Measurements from ENCODE around the gene RGS3.

Gene RGS3

DNA sequence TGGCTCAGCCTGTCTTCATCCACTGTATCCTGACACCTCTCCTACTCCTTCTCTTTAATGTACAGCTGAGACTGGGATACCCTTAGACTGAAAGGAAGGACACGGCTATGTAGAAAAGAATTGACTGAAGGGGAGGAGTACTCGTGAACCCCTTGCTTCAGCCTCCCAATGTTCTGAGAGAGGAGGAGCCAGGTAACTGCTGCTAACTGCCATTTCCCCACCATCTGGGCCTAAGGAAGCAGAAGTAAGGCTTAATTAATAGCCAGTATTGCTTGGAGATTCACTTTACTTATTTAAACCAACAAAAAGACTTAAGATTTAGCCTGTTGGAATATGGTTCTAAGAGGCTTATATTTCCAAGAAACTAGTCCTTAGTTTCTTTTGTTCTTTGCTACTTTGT is 18.8 kb upstream of the RGS3 start:
- no peaks in the 10 kb centered on the region for H3K27me3 ChIP-seq (ENCODE audit: insufficient read depth, poor library complexity, severe bottlenecking)
- TF ChIP-seq, protein P1, sequence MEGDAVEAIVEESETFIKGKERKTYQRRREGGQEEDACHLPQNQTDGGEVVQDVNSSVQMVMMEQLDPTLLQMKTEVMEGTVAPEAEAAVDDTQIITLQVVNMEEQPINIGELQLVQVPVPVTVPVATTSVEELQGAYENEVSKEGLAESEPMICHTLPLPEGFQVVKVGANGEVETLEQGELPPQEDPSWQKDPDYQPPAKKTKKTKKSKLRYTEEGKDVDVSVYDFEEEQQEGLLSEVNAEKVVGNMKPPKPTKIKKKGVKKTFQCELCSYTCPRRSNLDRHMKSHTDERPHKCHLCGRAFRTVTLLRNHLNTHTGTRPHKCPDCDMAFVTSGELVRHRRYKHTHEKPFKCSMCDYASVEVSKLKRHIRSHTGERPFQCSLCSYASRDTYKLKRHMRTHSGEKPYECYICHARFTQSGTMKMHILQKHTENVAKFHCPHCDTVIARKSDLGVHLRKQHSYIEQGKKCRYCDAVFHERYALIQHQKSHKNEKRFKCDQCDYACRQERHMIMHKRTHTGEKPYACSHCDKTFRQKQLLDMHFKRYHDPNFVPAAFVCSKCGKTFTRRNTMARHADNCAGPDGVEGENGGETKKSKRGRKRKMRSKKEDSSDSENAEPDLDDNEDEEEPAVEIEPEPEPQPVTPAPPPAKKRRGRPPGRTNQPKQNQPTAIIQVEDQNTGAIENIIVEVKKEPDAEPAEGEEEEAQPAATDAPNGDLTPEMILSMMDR (IDR thresholded peaks at IDR 0.05; ENCODE audit: poor library complexity, severe bottlenecking) = no peak
- no peaks in the 10 kb centered on the region for H3K9me3 ChIP-seq (ENCODE audit: severe bottlenecking)
- no peak overlapping the region for H3K27ac ChIP-seq (ENCODE audit: poor library complexity, severe bottlenecking)
- no peaks in the 10 kb centered on the region for H3K4me1 ChIP-seq (ENCODE audit: insufficient read depth, poor library complexity, severe bottlenecking)
- no peaks in the 10 kb centered on the region for H3K36me3 ChIP-seq (ENCODE audit: low read depth)
- no peak overlapping the region for H3K4me3 ChIP-seq (ENCODE audit: severe bottlenecking)
- no peak for ATAC-seq (ENCODE audit: low read depth)
- no peak for DNase-seq (ENCODE audit: low spot score)

DNA sequence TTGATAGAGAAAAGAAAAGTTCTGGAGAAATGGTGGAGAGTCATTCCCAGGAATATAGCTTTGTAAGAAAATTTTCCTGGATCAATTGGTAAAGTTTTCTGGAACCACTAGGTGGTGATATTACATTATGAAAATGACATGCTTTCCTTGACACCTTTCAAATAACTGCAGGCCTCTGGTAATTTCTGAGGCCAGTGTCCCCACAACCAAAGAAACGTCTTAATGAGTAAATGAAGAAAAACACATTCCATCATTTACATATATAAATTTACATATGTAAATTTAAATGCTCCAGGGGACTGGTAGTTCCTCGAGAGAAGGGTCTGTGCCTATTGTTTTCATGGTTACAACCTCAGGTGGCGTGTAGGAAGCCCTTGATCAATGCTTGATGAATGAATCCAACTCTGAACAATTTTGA is 17.2 kb upstream of the RGS3 start:
- Histone ChIP-seq H3K9me3 (ENCODE audit: severe bottlenecking) (no peaks in the 10 kb centered on the region), H3K4me3 (ENCODE audit: severe bottlenecking) (no peak overlapping the region), H3K4me1 (ENCODE audit: insufficient read depth, poor library complexity, severe bottlenecking) (no peaks in the 10 kb centered on the region), H3K36me3 (ENCODE audit: low read depth) (no peaks in the 10 kb centered on the region), H3K27ac (ENCODE audit: poor library complexity, severe bottlenecking) (no peak overlapping the region), H3K27me3 (ENCODE audit: insufficient read depth, poor library complexity, severe bottlenecking) (no peaks in the 10 kb centered on the region)
- TF ChIP-seq, protein P1 (IDR thresholded peaks at IDR 0.05; ENCODE audit: poor library complexity, severe bottlenecking) = peak; percentile 76
- no peak for ATAC-seq (ENCODE audit: low read depth)
- no peak for DNase-seq (ENCODE audit: low spot score)

DNA sequence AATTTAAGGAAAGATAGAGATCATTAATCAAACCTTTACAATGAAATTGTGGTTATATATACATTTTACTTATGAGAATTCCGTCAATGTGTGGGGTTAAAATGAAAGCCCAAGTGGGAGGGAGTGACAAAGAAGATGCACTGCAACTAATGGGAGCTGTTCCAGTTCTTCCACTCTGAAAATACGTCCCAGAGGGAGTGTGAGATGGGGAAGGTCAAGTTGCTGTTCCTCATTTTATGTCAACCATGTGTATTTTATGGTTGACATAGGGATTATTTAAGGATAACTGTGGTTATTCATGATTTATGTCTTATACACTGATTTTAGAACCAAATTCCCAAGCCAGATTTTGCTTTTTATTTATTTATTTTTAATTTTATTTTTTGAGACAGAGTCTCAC is 14.2 kb upstream of the RGS3 start:
- Histone ChIP-seq H3K36me3 (ENCODE audit: low read depth) (no peaks in the 10 kb centered on the region), H3K27me3 (ENCODE audit: insufficient read depth, poor library complexity, severe bottlenecking) (no peaks in the 10 kb centered on the region), H3K4me1 (ENCODE audit: insufficient read depth, poor library complexity, severe bottlenecking) (no peaks in the 10 kb centered on the region), H3K4me3 (ENCODE audit: severe bottlenecking) (no peak overlapping the region), H3K27ac (ENCODE audit: poor library complexity, severe bottlenecking) (no peak overlapping the region), H3K9me3 (ENCODE audit: severe bottlenecking) (no peaks in the 10 kb centered on the region)
- ATAC-seq (ENCODE audit: low read depth) (no peak), DNase-seq (ENCODE audit: low spot score) (no peak)
- TF ChIP-seq, protein P1 (IDR thresholded peaks at IDR 0.05; ENCODE audit: poor library complexity, severe bottlenecking) = no peak

DNA sequence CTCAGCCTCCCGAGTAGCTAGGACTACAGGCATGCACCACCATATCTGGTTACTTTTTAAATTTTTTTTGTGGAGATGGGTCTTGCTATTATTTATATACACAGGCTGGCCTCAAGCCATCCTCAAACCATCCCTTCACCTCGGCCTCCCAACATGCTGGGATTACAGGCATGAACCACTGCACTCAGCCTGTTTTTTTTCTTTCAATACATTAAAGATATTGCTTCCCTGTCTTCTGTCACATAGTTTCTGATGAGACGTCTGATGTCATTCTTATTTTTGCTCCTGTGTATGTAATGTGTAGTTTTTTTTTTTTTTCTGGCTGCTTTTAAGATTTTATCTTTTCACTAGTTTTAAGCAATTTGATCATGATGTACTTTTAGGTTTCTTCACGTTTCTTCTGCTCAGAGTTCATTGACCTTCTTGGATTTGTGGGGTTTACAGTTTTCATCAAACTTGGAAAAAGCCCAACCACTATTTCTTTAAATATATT is 11.4 kb upstream of the RGS3 start:
- Histone ChIP-seq H3K4me1 (ENCODE audit: insufficient read depth, poor library complexity, severe bottlenecking) (no peaks in the 10 kb centered on the region), H3K27ac (ENCODE audit: poor library complexity, severe bottlenecking) (no peak overlapping the region), H3K36me3 (ENCODE audit: low read depth) (no peaks in the 10 kb centered on the region), H3K27me3 (ENCODE audit: insufficient read depth, poor library complexity, severe bottlenecking) (no peaks in the 10 kb centered on the region), H3K9me3 (ENCODE audit: severe bottlenecking) (no peaks in the 10 kb centered on the region), H3K4me3 (ENCODE audit: severe bottlenecking) (no peak overlapping the region)
- TF ChIP-seq, protein P1 (IDR thresholded peaks at IDR 0.05; ENCODE audit: poor library complexity, severe bottlenecking) = no peak
- no peak for DNase-seq (ENCODE audit: low spot score)
- no peak for ATAC-seq (ENCODE audit: low read depth)

DNA sequence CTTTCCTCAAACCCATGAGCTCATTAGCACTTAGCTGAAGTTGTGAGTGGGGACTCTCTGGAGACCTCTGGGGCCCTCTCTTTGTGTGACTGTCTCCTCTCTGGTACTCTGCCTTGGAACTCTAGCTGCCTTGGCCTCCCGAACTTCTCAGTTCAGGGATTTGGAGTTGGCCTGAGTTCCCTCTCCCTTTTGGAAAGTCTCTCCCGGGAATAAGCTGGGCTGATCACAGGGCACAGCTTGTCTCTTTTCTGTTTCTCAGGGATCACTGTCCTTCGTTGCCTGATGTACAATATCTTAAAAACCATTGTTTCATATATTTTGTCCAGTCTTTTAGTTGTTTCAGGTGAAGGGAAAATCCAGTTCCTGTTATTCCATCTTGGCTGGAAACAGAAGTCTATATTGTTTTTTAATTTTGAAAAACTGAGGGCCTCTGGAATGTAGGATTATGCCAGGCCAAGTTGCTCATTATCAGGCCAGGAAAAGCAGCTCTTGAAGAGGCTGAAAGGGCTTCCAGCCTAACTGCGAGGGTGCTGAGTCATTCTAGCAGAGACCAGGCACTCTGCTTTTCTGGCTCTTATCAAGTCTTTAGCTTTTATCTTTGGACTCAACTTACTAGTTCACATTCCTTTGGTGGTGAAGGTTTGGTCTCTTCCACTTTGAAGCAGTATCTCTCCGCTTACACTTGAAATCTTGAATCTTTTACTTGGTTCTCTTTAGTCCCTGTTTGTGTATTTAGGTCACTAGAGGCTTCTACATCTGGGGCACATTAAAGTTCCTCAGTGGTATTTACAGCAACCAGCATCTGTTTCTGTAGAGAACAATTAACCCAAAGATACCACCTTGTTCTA is 8.4 kb upstream of the RGS3 start:
- Histone ChIP-seq H3K27me3 (ENCODE audit: insufficient read depth, poor library complexity, severe bottlenecking) (no peaks in the 10 kb centered on the region), H3K4me1 (ENCODE audit: insufficient read depth, poor library complexity, severe bottlenecking) (no peaks in the 10 kb centered on the region), H3K9me3 (ENCODE audit: severe bottlenecking) (no peaks in the 10 kb centered on the region), H3K27ac (ENCODE audit: poor library complexity, severe bottlenecking) (no peak overlapping the region), H3K36me3 (ENCODE audit: low read depth) (no peaks in the 10 kb centered on the region), H3K4me3 (ENCODE audit: severe bottlenecking) (no peak overlapping the region)
- TF ChIP-seq, protein P1 (IDR thresholded peaks at IDR 0.05; ENCODE audit: poor library complexity, severe bottlenecking) = no peak
- DNase-seq (ENCODE audit: low spot score) (no peak), ATAC-seq (ENCODE audit: low read depth) (peak; percentile 58; the same call in 2 of the 3 replicates)

All from RWPE2 (cell line).